ENCODE measurements around the gene KLK14.

KLK14 gene

GRCh38 chr19:51107406-51108065 is 24.8 kb upstream of the KLK14 start:
- ATAC-seq, result no peak

DNA sequence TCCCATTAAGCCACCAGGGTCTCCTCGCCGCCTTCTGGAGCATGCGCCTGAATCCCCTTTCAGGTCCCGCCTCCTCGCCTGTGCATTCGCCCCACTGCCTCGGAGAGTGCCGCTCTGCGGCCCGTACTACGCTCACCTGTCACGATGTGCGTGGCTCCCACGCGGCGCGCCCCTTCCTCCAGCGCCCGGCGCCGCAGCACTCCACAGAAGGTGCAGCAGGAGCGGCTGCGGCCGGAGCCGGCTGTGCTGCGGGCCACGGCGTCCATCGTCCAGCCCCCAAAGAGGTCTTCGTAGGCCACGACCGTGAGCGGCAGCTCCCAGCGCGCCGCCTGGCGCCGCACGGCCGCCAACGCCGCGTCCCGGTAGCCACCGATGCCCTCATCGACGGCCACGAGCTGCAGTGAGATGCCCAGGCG is 21.2 kb upstream of the KLK14 start:
- no peak for ATAC-seq

DNA sequence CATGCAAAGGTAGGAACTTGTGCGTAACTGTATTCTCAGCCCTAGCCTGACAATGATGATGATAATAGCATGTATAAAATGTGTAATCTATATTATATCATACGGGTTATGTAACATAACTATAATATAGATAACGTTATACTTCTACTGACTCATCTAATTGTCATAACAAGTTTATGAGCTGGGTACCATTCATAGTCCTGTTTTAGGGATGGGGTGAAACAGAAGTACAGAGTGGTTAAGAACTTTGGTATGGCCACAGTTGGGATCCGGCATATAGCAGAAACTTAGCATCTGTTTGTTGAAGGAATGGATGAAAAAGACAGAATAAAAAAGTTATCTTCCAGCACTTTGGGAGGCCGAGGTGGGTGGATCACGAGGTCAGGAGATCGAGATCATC is 20.3 kb upstream of the KLK14 start:
- ATAC-seq, result no peak

GRCh38 chr19:51101171-51101865 is 18.6 kb upstream of the KLK14 start:
- no peak for ATAC-seq

DNA sequence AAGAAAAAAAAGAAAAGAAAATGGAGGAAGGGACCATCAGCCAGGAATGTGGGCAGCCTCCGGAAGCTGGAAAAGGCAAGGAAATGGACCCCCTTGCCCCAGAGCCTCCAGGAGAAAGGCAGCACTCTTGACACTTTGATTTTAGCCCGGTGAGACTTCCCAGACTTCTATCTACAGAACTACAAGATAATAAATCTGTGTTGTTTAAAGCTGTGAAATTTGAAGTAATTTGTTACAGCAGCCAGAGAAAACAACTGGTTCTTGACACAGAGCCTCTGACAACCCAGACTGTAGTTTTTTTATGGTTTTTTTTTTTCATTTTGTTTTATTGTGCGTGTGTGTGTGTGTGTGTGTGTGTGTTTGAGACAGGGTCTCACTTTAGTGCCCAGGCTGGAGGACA is 17.9 kb upstream of the KLK14 start:
- no peak for ATAC-seq

- no peak for ATAC-seq
Observed at GRCh38 chr19:51099047-51099382, 16.3 kb upstream of the KLK14 start.

DNA sequence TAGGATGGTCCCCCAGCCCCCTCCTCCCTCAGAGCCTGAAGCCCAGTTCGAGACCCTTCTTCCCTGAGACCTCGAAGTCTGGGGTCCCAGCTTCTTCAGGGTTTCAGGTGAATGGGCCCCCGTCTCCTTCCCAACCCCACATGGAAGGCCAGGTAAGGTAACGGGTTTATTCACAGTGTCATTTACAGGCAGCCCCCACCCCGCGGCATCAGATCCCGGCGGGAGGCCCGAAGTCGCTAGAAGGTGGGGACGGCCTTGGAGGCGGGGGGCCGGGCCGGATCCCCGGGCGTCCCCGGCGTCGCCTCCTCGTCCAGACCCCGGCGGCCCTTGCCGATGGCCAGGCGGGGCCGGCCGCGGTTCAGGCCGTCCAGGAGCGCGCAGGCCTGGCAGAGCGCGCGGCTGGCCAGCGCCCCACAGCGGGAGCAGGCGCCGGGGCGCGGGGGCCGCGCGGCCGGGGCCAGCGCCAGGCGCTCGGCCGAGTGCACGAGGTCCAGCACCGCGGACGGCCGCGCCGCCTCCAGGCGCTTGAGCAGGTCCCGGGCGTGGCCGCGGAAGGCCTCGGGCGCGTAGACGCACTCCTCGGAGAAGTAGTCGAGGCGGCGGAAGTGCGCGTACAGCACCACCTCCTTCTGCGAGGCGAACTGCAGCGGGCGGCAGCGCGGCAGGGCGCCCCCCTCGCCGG is 15.8 kb upstream of the KLK14 start:
- peak; percentile 55 to 63 for ATAC-seq

DNA sequence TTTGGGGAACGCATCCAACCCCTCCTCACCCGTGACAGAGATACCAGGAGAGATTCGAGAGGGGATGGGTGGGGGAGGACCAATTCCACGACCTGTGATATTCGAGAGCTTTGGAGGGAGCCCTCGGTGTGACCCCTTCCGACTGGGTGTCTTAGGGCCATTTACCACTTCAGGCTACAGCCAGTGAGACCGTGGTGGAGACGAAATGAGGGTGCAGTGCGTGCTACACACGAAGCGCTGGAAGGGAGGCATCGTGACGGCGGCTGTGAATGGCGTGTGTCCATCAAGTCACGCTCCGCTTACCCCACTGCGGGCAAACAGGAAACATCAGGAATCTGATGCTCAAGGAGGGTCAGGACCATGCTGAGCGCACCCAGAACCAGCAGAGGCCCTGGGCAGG is 15.1 kb upstream of the KLK14 start:
- ATAC-seq, result no peak

GRCh38 chr19:51097166-51097738 is 14.6 kb upstream of the KLK14 start:
- peak in 1 of 2 donors; percentile 61 for ATAC-seq

- no peak for ATAC-seq
Observed at GRCh38 chr19:51096473-51097165, 13.9 kb upstream of the KLK14 start.

DNA sequence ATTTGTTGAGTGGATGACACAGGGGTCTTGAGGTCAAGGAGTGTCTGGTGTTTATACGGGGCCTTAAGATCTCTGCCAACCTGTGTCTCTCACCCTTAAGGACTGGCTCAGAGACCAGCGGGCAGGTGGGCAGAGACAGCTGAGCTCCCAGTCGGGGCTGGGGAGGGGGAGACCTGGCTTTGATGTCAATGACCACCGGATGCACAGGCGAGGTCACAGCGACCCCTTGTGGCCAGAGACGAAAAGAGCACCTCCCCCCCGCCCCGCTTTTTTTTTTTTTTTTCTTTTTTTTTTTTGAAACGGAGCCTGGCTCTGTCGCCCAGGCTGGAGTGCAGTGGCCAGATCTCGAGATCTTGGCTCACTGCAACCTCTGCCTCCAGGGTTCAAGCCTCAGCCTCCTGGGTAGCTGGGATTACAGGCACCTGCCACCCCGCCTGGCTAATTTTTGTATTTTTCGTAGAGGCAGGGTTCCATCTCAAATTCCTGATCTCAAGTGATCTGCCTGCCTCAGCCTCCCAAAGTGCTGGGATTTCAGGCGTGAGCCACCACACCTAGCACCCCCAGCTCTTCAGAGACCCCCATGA is 12.1 kb upstream of the KLK14 start:
- ATAC-seq, result no peak

DNA sequence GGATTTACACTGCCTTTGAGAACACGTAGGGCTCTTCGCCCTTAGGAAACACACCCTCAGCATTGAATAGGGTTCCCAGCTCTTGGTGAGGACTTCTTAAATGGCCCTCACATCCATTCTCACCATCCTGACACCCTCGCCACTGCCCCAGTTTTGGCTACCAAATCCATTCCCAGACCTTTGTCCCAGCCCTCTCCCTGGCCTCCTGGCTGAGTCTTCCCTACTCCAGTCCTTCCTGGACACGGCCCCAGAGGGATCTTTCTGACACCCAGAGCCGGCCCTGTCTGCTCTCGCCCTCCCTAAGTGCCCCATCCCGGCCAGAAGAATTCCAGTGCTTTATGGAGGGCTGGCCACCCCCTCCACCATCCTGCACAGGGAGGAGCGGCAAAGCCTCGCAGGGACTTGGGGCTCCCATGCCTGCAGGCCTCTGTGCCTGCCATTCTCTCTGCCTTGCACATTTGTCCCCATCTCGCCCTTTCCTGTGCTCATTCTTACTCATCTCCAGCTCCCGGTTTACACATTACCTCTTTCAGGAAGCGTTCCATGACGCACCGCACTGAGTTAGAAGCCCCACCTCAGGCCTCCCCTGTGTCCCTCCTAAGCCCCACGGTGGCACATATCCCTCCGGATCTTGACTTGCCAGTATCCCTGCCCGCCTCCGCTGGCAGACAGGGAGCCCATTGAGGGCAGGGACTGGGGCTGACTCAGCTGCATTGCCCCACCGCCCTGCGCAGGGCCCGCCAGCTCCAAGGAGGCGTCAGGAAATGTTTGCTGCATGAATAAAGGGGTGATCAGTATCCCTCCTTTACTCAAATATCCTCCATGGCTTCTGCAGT is 11.0 kb upstream of the KLK14 start:
- ATAC-seq, result no peak

DNA sequence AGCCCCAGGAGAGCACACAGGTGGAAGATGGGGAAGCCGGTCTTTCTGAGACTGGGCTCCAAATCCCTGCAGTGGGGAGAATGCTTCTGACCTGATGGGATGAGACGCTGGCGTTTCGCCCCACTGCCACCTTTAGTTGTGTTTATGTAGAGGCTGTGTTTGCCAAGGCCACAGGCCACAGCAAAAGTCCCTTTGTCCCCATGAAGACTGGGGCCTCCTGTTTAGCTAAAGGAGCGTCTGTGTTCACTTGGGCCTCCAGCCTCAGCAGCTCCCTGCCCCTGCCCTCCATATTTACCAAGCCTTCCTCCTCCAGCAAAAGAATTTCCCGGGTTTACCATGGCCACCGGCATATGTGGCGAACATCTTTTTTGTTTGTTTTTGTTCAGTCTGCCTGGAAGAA is 10.4 kb upstream of the KLK14 start:
- no peak for ATAC-seq

DNA sequence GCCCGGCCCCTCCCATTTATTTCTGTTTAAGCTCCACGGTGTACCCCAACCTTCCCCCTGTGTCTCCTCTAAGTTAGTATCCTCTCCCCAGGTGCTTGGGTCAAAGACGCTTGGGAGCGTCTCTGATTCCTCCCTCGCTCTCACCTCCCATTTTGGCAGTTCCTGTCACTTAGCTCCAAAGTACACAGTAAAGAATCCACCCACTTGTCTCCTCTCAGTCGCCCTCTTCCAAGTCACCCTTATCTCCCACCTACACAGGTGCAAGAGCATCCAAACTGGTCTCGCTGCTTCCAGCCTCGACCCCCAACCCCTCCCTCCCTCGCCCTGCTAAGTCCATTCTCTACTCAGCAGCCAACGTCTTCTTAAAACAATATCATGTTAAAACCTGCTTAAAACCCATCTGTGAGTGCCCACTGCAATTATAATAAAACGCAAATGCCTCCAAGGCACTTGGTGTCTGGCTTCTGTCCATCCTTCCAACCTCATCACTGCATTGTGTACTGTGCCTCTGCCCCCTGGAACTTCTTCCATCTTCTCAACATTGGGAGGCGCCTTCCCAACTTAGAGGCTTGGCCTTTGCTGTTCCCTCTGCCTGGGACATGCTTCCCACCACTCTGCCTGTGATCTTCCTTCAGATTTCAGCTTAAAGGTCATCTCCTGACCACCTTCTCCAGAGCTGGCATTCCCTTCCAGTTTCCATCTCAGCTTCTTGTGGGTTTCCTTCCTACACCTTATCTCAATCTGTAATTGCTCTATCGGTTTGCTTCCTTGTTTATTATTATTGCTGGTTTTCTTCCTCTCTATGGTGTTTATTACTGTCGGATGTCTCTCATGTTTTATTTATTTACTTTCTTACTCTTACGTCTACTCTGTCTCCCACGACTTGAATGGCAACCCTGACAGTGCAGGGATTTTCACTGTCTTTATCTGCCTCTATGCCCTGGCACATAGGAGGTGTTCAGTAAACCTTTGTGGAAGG is 9.5 kb upstream of the KLK14 start:
- no peak for ATAC-seq

DNA sequence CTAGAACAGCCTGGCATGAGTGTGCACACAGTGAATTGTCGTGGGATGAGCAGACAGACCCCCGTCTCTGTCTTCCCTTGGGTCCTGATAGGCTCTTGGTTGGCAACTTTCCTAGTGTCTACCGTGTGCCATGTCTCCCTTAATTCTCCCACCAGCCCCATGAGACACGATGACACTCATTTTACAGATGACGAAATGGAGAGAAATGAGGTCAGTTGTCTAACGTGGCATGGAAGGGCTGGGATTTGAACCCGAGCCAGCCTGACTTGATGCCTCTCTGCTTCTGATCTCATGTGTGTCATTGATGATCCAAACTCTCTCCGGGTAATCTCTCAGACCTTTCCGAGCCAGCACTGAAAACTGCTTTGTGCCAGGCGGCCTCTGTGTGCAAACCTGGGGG is 8.4 kb upstream of the KLK14 start:
- ATAC-seq, result no peak

DNA sequence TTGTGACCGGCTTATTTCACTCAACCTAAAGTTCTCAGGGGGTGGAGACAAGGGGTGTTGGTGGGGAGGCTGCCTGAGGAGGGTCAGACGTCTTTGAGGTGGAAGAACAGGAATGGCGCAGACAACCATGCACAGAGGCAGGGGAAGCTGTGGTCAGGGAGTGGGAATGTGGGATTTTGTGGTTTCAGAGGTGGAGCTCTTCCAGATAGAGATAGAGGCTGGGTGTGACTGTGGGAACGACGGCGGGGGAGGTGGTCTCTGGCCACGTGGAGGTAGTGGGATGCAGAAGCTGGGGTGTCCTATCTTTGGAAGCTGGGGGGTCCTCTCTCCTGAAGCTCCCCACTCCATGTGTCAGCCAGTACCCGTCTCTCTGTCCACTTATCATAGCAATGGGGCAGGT is 7.8 kb upstream of the KLK14 start:
- ATAC-seq, result no peak

DNA sequence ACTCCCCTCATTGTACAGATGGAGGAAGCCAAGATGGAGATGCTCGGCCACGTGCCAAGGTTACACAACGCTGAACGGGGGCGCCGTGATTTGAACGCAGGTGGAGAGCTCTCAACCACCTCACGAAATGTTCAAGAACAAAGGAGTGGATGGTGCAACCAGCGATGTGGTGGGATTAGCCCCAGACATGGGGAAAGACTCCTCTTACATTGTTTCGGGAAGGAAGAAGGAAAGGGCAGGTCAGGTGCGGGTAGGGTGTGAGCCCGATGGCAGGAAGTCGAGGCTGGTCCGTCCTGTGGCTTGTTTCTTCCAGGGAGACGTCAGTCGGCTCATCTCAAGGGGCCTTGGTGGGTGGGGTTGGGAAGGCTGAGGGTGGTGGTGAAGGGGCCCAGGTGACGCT is 7.1 kb upstream of the KLK14 start:
- no peak for ATAC-seq

DNA sequence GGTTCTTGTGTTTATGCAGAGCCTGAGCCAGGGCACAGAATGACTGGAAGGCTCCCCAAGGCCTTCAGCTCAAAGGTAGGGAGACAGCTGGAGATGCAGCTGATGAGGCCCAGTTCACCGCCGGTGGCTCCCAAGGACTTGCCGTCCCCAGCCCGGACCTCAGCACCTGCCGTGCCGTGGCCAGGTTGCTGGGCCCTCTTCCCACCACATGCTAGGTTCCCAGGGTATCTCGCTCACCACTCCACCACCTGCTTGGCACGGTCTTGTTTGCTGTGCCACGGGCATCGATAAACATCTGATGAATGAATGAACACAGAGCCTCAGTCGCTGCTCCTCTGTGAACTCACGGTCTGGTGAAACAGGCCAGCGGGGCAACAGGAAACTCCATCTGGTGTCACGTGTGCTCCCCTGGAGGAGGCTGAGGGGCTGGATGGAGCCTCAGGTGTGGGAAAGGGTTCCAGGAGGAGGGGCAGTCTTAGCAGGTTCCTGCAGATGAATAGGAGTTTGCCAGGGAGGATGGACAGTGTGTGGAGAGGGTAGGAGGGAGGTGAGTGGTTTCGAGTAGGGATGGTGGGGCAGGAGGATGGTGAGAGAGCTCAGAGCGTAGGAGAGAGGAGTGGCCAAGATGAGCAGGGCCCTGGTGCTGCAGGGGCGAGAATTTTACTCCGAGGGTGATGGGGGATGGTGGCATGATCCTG is 3.6 kb upstream of the KLK14 start:
- no peak for ATAC-seq

GRCh38 chr19:51084505-51084904 is 1.8 kb upstream of the KLK14 start:
- no peak for ATAC-seq

DNA sequence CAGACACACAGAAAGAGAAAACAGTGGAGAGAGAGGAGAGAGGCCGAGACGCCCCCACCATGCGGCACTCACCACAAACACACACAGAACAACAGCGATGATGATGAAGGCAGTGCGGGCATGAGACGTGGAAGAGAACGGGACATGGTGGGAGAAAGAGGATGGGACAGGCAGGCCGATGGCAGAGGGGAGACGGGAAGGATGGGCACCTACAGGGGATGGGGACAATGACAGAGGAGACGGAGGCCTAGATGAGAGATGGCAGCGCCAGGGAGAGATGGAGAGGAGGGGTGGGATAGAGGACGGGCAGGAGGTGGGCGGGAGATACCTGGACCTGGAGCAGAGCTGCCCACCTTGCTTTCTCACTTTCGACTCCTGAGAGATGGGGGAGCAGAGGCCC is 1.1 kb upstream of the KLK14 start:
- ATAC-seq, result no peak

All from activated CD4-positive, CD25-positive, alpha-beta regulatory T cell treated with anti-CD3 and anti-CD28 coated beads, Interleukin-2, amount 50 U/mL, for 24 hours (primary cell).